Thoracic aorta (tissue), 2 donors: ENCODE measurements around the gene RPS16. TPM values are rescaled to one million over a fixed set of nuclear protein-coding genes. Genes with fewer than 3 reads are reported as not detected.

ENCODE experiments used
- ATAC-seq: fragments of 150-250 bp; one replicate; pipeline ENCODE4 v1.8.0; 2017; ENCODE audit warnings: low read depth; ENCODE audit not compliant: insufficient number of reproducible peaks, low FRiP score
- DNase-seq: peaks from one replicate; pipeline ENCODE4 v3.0.0-alpha.2; 2020; ENCODE audit warnings: low spot score
- H3K27ac ChIP-seq, 2 donors: fragments of 200-600 bp; sonication (generic); 1 replicate in 1 of 2; 2 replicates in 1 of 2; pipeline ENCODE4 v1.5.1; 2016; ENCODE audit warnings: mild to moderate bottlenecking in 2 of 2, moderate library complexity in 2 of 2
- H3K27me3 ChIP-seq: fragments of 200-600 bp; sonication (generic); replicated peaks from 2 replicates; pipeline ENCODE4 v1.6.0; 2016; ENCODE audit warnings: mild to moderate bottlenecking; ENCODE audit not compliant: insufficient read depth
- H3K36me3 ChIP-seq: fragments of 200-600 bp; sonication (generic); one replicate; pipeline ENCODE4 v1.5.1; 2016
- H3K4me1 ChIP-seq, 2 donors: fragments of 200-600 bp; sonication (generic); 1 replicate in 1 of 2; 2 replicates in 1 of 2; pipeline versions ENCODE4 v1.5.1 to v1.6.0; 2016; ENCODE audit warnings: low read depth in 2 of 2, mild to moderate bottlenecking in 1 of 2; ENCODE audit not compliant: control insufficient read depth in 1 of 2
- H3K4me3 ChIP-seq: fragments of 200-600 bp; sonication (generic); 2 replicates; pipeline ENCODE4 v1.5.1; 2016; ENCODE audit warnings: mild to moderate bottlenecking
- H3K9me3 ChIP-seq: fragments of 200-600 bp; sonication (generic); 2 replicates; pipeline ENCODE4 v1.5.1; 2016
- CTCF ChIP-seq: fragments of 200-600 bp; sonication (generic); IDR thresholded peaks from one replicate; pipeline ENCODE4 v1.5.1; 2019; ENCODE audit warnings: antibody characterized with exemption
- total RNA-seq, 2 donors: library from RNA; depleted of rRNA; stranded (reverse); fragments of >200 nt; gene quantifications; one replicate each; pipeline versions ENCODE4 v1.1.0 to v1.2.3, GENCODE V29; 2016

Gene RPS16
- total RNA-seq, 2 donors from 2014 or later: 716 to 775 TPM

- peak overlapping the region; percentile 100 for H3K27ac ChIP-seq
- no peak for TF ChIP-seq CTCF
- peaks cover 20% of the 10 kb centered on the region for H3K36me3 ChIP-seq
- H3K4me1 ChIP-seq: peaks cover 17 to 37% of the 10 kb centered on the region in 2 donors
- H3K27me3 ChIP-seq: no peaks in the 10 kb centered on the region
- H3K4me3 ChIP-seq: peak overlapping the region; percentile 94
- DNase-seq (no peak), ATAC-seq (no peak)
- no peaks in the 10 kb centered on the region for H3K9me3 ChIP-seq
Measured at GRCh38 chr19:39405261-39405957, 30.3 kb downstream of the RPS16 start.

GRCh38 chr19:39403331-39404312 is 32.1 kb downstream of the RPS16 start:
- ATAC-seq (peak; percentile 64), DNase-seq (peak; percentile 97)
- Histone ChIP-seq H3K27me3 (no peaks in the 10 kb centered on the region), H3K36me3 (peaks cover 16% of the 10 kb centered on the region), H3K27ac (peak overlapping the region; percentile 100), H3K9me3 (no peaks in the 10 kb centered on the region), H3K4me1 (peaks cover 23 to 48% of the 10 kb centered on the region in 2 donors), H3K4me3 (peak overlapping the region; percentile 81)
- no peak for TF ChIP-seq CTCF

- peak overlapping the region; percentile 100 for H3K27ac ChIP-seq
- peak; percentile 91 for DNase-seq
- TF ChIP-seq CTCF: no peak
- H3K4me1 ChIP-seq: peaks cover 31 to 58% of the 10 kb centered on the region in 2 donors
- H3K4me3 ChIP-seq: peak overlapping the region; percentile 81
- H3K27me3 ChIP-seq: no peaks in the 10 kb centered on the region
- H3K9me3 ChIP-seq: no peaks in the 10 kb centered on the region
- peak; percentile 9 for ATAC-seq
- peaks cover 6% of the 10 kb centered on the region for H3K36me3 ChIP-seq
Measured at GRCh38 chr19:39402346-39403300, 33.1 kb downstream of the RPS16 start.

- H3K27me3 ChIP-seq: no peaks in the 10 kb centered on the region
- peaks cover 31 to 62% of the 10 kb centered on the region in 2 donors for H3K4me1 ChIP-seq
- no peaks in the 10 kb centered on the region for H3K36me3 ChIP-seq
- peak overlapping the region; percentile 81 for H3K4me3 ChIP-seq
- peak overlapping the region; percentile 100 for H3K27ac ChIP-seq
- no peak for TF ChIP-seq CTCF
- H3K9me3 ChIP-seq: no peaks in the 10 kb centered on the region
- DNase-seq: no peak
- ATAC-seq: no peak
Measured at GRCh38 chr19:39401549-39402345, 34.0 kb downstream of the RPS16 start.
